DOHH2 (cell line): ENCODE data around the gene IFITM1.

Source experiments
- H3F3A ChIP-seq: fragments of 200-600 bp; sonication (generic), shearing (Covaris generic); 2 replicates; pipeline ENCODE4 v1.6.0; 2016; ENCODE audit warnings: antibody characterized with exemption, mild to moderate bottlenecking; ENCODE audit not compliant: control insufficient read depth, insufficient read depth
- H3K27ac ChIP-seq: fragments of 200-600 bp; sonication (generic); 2 replicates; pipeline ENCODE4 v1.5.1; 2014; ENCODE audit warnings: low read depth, mild to moderate bottlenecking, low read length, moderate library complexity
- H3K27me3 ChIP-seq: fragments of 200-600 bp; sonication (generic); 2 replicates; pipeline ENCODE4 v1.6.1; 2014; ENCODE audit warnings: mild to moderate bottlenecking, low read length, mixed read lengths; ENCODE audit not compliant: control insufficient read depth
- H3K36me3 ChIP-seq: fragments of 200-600 bp; sonication (generic); 2 replicates; pipeline ENCODE4 v1.6.1; 2014; ENCODE audit warnings: mild to moderate bottlenecking, low read length, moderate library complexity, mixed read lengths; ENCODE audit not compliant: control insufficient read depth
- H3K4me1 ChIP-seq: fragments of 200-600 bp; sonication (generic); 2 replicates; pipeline ENCODE4 v1.6.1; 2014; ENCODE audit warnings: mild to moderate bottlenecking, low read length, mixed read lengths; ENCODE audit not compliant: control insufficient read depth
- H3K4me2 ChIP-seq: fragments of 200-600 bp; sonication (generic); 2 replicates; pipeline ENCODE4 v1.6.0; 2014; ENCODE audit warnings: mild to moderate bottlenecking, low read length, moderate library complexity
- H3K4me3 ChIP-seq: fragments of 200-600 bp; sonication (generic); 2 replicates; pipeline ENCODE4 v1.5.1; 2014; ENCODE audit warnings: mild to moderate bottlenecking, low read length, mixed read lengths
- H3K79me2 ChIP-seq: fragments of 200-600 bp; sonication (generic); 2 replicates; pipeline ENCODE4 v1.6.1; 2014; ENCODE audit warnings: mild to moderate bottlenecking, low read length, mixed read lengths; ENCODE audit not compliant: control insufficient read depth
- H3K9me2 ChIP-seq: fragments of 200-600 bp; sonication (generic); replicated peaks from 2 replicates; pipeline ENCODE4 v1.6.1; 2014; ENCODE audit warnings: mild to moderate bottlenecking, low read length, mixed read lengths; ENCODE audit not compliant: control insufficient read depth
- H3K9me3 ChIP-seq: fragments of 200-600 bp; sonication (generic); 2 replicates; pipeline ENCODE4 v1.6.1; 2014; ENCODE audit warnings: antibody characterized with exemption, low read length, mixed read lengths; ENCODE audit not compliant: control insufficient read depth, insufficient read depth
- H4K20me1 ChIP-seq: fragments of 200-600 bp; sonication (generic); 2 replicates; pipeline ENCODE4 v1.6.0; 2014; ENCODE audit warnings: low read depth, mild to moderate bottlenecking, antibody characterized with exemption, low read length, moderate library complexity; ENCODE audit not compliant: control insufficient read depth, insufficient read depth
- CTCF ChIP-seq: fragments of 200-600 bp; sonication (generic); IDR thresholded peaks from one replicate; pipeline ENCODE4 v1.5.1; 2014; ENCODE audit warnings: antibody characterized with exemption, mild to moderate bottlenecking, low read depth, low read length; ENCODE audit not compliant: poor library complexity, severe bottlenecking
- EZH2phosphoT487 ChIP-seq: fragments of 200-600 bp; sonication (generic); IDR thresholded peaks from 2 replicates; pipeline ENCODE4 v1.6.1; 2017; ENCODE audit warnings: borderline replicate concordance, mild to moderate bottlenecking, antibody characterized with exemption, low read length, moderate library complexity, mixed read lengths

The IFITM1 gene

GRCh38 chr11:276219-276618, 37.6 kb upstream of the IFITM1 start:
- H3K27ac ChIP-seq: no peak overlapping the region
- H3K4me1 ChIP-seq: peaks cover 16% of the 10 kb centered on the region
- no peaks in the 10 kb centered on the region for H3K79me2 ChIP-seq
- H3K36me3 ChIP-seq: no peaks in the 10 kb centered on the region
- no peaks in the 10 kb centered on the region for H3K27me3 ChIP-seq
- TF ChIP-seq EZH2phosphoT487 (no peak), CTCF (no peak)
- H3K9me3 ChIP-seq: peaks cover 9% of the 10 kb centered on the region
- H4K20me1 ChIP-seq: no peaks in the 10 kb centered on the region
- no peaks in the 10 kb centered on the region for H3K9me2 ChIP-seq
- peaks cover 3% of the 10 kb centered on the region for H3F3A ChIP-seq
- H3K4me2 ChIP-seq: no peak overlapping the region
- H3K4me3 ChIP-seq: no peak overlapping the region

DNA sequence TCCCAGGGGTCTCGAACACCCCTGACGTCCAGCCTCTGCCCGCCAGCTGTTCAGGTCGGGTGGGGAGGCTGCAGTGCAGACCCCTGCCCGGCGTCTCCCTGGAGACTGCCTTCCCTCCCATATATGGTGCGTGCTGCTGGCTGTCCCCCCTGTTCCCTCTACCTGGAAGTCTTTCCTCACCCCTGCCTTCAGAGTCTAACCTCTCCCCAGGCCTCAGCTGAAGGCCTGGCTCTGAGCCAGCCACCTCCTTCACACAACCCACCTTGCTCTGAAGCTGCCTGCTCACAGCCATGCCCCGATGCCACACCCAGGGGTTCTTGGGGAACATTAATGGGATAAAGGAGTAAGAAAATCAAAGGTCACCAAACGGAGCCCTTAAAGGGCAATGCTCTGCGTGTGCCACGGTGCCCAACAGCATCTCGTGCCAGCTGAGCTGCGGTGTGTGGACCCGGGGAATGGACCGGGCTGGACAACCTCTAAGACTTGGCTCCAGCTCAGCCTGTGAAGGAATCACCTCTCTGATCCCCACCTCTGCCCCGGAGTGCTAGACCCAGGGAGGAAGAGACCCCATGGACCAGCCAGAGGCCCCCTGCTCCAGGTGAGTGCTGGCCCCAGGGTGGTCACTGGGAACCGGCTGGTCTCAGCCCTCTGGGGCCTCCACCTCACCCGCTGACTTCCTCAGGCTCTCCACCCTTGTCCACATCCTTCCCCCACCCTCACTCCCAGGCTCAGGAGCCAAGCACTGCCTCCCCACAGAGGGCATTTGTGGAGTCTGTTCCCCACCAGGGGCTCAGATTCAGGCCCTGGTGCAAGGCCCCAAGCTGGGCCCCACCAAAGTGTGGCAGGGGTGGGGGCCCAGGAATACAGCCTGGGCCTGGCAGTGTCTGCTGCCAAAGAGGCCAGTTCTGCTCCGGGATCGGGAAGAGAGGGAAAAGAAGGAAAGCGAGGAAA, 35.6 kb upstream of the IFITM1 start, which contains the start of gene NLRP6:
TSS of gene NLRP6 (plus strand) at position 407 of the 951 bp plus-strand sequence. CDS start at position 570, 163 bp downstream.
- Histone ChIP-seq H3K9me2 (no peaks in the 10 kb centered on the region), H3F3A (peaks cover 3% of the 10 kb centered on the region), H3K27me3 (no peaks in the 10 kb centered on the region), H3K9me3 (peaks cover 9% of the 10 kb centered on the region), H3K27ac (no peak within 1 kb of the TSS), H3K4me1 (peaks cover 22% of the 10 kb centered on the region), H3K4me3 (no peak within 1 kb of the TSS), H3K36me3 (no peaks in the 10 kb centered on the region), H3K4me2 (no peak within 1 kb of the TSS), H3K79me2 (no peaks in the 10 kb centered on the region), H4K20me1 (no peaks in the 10 kb centered on the region)
- TF ChIP-seq EZH2phosphoT487 (no peak), CTCF (no peak)

DNA sequence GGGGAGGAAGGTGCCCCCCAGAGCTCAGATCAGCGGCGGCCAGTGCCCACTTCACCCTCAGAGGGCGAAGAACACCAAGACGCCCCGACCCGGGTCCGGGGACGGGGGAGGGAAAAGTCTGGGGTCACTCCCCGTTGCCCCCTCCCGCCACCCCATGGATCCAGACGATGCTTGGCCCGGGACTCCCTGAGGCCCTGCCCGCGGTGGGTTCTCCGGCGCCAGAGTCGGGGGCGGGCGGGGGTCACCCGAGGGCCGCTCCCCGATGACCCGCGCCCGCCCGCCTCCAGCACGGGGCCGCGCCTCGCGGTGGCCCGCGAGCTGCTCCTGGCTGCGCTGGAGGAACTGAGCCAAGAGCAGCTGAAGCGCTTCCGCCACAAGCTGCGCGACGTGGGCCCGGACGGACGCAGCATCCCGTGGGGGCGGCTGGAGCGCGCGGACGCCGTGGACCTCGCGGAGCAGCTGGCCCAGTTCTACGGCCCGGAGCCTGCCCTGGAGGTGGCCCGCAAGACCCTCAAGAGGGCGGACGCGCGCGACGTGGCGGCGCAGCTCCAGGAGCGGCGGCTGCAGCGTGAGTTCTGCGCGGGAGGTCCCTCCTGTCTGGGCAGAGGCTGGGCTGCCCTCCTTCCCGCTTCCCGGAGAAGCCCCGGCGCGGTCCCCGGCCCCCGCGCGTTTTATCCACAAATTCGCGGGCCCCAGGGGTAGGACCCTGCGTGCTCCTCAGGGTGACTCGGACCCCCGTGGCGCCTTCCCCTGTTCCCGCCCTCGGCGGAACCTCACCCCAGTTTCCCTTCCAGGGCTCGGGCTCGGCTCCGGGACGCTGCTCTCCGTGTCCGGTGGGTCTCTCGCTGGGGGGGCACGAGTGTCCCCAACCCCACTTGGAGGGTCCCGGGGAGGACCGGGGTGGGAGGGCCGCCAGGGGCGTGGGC, 34.5 kb upstream of the IFITM1 start:
- no peaks in the 10 kb centered on the region for H3K79me2 ChIP-seq
- H3F3A ChIP-seq: no peaks in the 10 kb centered on the region; the same call in 1 of the 2 replicates
- H3K9me2 ChIP-seq: no peaks in the 10 kb centered on the region
- no peaks in the 10 kb centered on the region for H4K20me1 ChIP-seq
- no peak overlapping the region for H3K27ac ChIP-seq
- H3K4me3 ChIP-seq: no peak overlapping the region
- peaks cover 20% of the 10 kb centered on the region for H3K4me1 ChIP-seq
- no peak overlapping the region for H3K4me2 ChIP-seq
- no peaks in the 10 kb centered on the region for H3K27me3 ChIP-seq
- TF ChIP-seq EZH2phosphoT487: no peak
- TF ChIP-seq CTCF: no peak
- H3K36me3 ChIP-seq: no peaks in the 10 kb centered on the region
- peaks cover 9% of the 10 kb centered on the region for H3K9me3 ChIP-seq
